GM06990 (cell line): ENCODE results near the gene CERS3.

Source experiments
- DNase-seq: peaks from one replicate; pipeline ENCODE4 v3.0.0-alpha.2; 2011; ENCODE audit not compliant: insufficient read length; ENCODE audit errors: extremely low read depth
- H3K27me3 ChIP-seq: replicated peaks from 2 replicates; pipeline ENCODE4 v1.6.0; 2011; ENCODE audit warnings: low read length; ENCODE audit not compliant: control insufficient read depth, insufficient read depth
- H3K36me3 ChIP-seq: 2 replicates; pipeline ENCODE4 v1.5.1; 2011; ENCODE audit warnings: low read length; ENCODE audit not compliant: control insufficient read depth, insufficient read depth
- H3K4me3 ChIP-seq: replicated peaks from 2 replicates; pipeline ENCODE4 v1.5.1; 2011; ENCODE audit warnings: low read depth, mild to moderate bottlenecking, control low read depth, low read length
- TF ChIP-seq, protein P1 (sequence below): IDR thresholded peaks from 2 replicates; pipeline ENCODE4 v1.5.1; 2011; ENCODE audit warnings: low read length, control low read depth, mild to moderate bottlenecking, inconsistent platforms; ENCODE audit not compliant: insufficient read depth, poor library complexity, severe bottlenecking

CERS3 gene

DNA sequence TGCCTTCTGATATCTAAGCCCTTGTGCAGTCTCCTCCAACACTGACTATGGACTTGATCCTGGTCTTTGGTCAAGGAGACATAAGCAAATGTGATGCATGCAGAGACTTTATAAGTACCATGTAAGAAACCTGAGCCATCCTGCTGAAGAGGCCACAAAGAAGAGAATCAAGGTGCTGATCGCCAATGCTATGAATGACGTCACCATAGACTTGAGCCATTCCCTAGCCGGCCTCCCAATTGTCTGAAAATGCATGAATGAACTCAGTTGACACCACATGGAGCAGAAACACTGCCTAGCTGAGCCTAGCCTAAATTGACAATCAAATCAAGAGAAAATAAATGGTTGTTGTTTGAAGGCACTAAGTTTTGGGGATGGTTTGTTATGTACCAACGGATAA is 51.9 kb downstream of the CERS3 start:
- no peaks in the 10 kb centered on the region for H3K27me3 ChIP-seq
- H3K36me3 ChIP-seq, result no peaks in the 10 kb centered on the region
- H3K4me3 ChIP-seq, result no peak overlapping the region
- no peak for DNase-seq
- TF ChIP-seq, protein P1, sequence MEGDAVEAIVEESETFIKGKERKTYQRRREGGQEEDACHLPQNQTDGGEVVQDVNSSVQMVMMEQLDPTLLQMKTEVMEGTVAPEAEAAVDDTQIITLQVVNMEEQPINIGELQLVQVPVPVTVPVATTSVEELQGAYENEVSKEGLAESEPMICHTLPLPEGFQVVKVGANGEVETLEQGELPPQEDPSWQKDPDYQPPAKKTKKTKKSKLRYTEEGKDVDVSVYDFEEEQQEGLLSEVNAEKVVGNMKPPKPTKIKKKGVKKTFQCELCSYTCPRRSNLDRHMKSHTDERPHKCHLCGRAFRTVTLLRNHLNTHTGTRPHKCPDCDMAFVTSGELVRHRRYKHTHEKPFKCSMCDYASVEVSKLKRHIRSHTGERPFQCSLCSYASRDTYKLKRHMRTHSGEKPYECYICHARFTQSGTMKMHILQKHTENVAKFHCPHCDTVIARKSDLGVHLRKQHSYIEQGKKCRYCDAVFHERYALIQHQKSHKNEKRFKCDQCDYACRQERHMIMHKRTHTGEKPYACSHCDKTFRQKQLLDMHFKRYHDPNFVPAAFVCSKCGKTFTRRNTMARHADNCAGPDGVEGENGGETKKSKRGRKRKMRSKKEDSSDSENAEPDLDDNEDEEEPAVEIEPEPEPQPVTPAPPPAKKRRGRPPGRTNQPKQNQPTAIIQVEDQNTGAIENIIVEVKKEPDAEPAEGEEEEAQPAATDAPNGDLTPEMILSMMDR, result no peak

DNA sequence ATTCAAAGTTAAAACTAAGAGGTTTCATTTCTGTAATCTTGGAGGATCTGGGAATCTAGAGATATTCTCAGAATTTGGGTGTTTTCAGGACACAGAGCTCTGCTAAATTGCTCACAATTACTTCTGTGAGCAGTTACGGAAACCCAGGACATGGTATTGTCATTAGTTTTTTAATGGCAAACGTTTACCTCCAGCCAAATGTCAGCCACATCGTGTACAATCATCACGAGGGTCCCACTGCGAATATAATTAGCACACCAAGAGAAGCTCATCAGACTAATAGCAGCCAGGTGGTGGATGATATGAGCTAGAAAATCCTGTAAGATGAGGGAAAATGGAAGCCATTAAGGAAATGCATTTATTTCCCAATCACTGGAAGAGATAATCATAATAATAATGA is 56.0 kb downstream of the CERS3 start:
- Histone ChIP-seq H3K4me3 (no peak overlapping the region), H3K27me3 (no peaks in the 10 kb centered on the region), H3K36me3 (no peaks in the 10 kb centered on the region)
- TF ChIP-seq, protein P1, result no peak
- no peak for DNase-seq

DNA sequence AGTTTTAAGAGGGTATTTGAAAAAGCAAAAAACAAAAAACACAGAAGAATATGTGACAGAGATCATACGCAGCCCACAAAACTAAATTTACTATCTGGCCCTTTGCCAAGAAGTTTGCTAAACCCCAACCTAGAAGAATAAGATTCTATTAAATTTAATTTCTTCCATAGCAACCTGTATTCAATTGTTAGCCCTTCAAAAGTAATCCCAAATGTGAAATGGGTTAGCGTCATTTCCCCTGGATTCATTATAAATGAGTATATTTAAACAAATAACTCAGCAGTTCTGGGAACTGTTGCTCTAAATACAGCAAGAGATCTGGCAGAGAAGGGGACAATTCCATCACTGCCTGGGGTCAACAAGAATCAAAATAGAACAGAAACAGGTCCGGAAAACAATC is 56.8 kb downstream of the CERS3 start:
- Histone ChIP-seq H3K4me3 (no peak overlapping the region), H3K27me3 (no peaks in the 10 kb centered on the region), H3K36me3 (no peaks in the 10 kb centered on the region)
- TF ChIP-seq, protein P1, result no peak
- no peak for DNase-seq

DNA sequence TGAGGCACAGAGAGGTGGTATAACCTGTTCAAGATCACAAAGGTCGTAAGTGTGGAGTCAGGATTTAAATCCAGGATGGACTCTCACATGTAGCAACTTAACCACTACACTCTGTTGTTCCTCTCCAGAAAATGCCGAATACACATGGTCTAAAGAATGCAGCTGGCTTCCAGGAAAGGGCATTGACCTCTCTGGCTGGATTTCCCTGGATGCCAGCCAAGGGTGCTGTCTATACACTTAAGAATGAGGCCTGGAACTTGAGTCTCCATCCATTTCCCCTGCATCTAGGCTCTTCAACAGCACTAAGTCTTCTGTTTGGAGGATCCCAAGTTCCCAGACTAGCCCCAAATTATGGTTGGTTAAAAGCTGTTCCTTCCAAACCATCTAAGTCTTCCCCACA is 60.5 kb downstream of the CERS3 start:
- TF ChIP-seq, protein P1, result no peak
- H3K27me3 ChIP-seq, result no peaks in the 10 kb centered on the region
- no peaks in the 10 kb centered on the region for H3K36me3 ChIP-seq
- DNase-seq, result no peak
- H3K4me3 ChIP-seq, result no peak overlapping the region

DNA sequence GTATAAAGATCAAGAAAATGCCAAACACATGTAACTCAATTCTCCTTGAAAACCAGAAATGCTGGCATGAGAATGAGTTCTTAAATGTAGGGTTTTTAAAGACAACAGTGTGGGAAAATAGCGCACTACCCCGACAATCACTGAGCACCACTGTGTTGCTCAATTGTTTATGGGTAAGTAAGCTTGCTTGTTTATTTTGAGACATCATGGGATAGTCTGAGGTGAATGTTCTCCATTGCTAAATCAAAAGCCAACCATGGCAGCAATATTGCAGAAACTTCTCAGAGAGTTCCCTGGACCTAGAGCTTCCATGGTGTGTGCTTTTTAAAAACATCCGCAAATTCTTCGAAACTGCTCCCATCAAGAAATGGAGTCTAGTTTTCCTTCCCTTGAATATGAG is 62.7 kb downstream of the CERS3 start:
- Histone ChIP-seq H3K36me3 (no peaks in the 10 kb centered on the region), H3K27me3 (no peaks in the 10 kb centered on the region), H3K4me3 (no peak overlapping the region)
- no peak for DNase-seq
- TF ChIP-seq, protein P1, result no peak

DNA sequence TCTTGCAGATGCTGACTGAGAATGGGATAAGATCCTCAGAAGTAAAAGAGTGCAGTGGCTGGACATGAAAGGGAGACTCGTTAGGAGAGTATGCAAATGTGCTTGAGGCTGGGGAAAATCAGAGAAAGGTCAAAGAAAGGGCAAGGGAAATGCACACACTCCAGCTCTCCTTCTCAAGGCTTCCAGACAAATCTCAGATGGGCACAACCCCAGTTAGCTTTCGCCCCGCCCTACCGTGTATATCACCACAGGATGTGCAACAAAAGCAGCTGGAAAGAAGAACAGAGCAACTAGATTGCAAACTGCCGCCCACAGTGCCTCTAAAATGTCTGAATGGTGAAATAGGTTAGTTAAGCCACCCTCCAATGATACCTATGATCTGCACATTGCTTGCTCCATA is 63.9 kb downstream of the CERS3 start:
- H3K27me3 ChIP-seq, result no peaks in the 10 kb centered on the region
- H3K36me3 ChIP-seq, result no peaks in the 10 kb centered on the region
- DNase-seq, result no peak
- TF ChIP-seq, protein P1, result no peak
- no peak overlapping the region for H3K4me3 ChIP-seq
